GM19467 (cell line): Measurements from ENCODE around the gene PTPRD.

Experiments
- ATAC-seq: cut with Tn5 transposase; IDR thresholded peaks from one replicate; pipeline ENCODE4 v1.9.1; 2021; ENCODE audit warnings: mild to moderate bottlenecking, moderate library complexity; ENCODE audit not compliant: unreplicated experiment

PTPRD gene

DNA sequence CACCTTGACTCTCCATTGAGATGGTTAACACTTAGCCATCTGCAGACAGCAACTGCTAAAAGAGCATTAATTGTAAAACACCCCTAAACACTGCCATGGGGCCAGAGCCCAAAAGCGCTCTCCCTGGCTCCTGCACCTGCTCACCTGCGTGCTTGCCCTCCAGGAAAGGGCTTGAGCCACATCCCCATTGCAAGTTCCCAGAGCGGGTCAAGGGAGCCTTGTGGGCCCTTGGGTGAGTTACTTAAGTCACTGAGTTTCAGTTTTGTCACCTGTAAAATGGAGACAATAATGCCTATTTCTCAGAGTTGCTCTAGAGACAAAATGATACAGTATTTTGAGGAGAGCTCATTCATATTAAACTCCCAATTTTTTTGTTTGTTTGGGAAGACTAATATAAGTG is 967.8 kb downstream of the PTPRD start:
- no peak for ATAC-seq

DNA sequence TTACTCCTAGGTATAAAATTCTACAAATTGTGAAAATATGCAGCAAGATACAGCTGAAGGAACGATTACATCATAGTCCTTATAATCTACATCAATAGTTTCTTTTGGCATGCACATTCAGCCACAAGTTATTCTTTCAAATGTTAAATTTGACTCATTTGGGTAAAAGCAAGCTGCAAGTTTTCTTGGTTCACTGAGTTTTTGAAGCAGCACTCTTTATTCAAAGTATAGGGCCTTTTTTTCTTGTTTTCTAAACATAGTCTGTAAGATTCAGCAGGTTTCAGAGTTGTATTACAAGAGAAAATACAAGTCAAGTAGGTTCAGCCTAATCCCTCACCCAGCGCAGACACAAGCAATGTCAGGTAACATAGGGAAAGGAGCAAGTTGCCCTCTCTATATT is 981.5 kb downstream of the PTPRD start:
- ATAC-seq, result peak; percentile 69

DNA sequence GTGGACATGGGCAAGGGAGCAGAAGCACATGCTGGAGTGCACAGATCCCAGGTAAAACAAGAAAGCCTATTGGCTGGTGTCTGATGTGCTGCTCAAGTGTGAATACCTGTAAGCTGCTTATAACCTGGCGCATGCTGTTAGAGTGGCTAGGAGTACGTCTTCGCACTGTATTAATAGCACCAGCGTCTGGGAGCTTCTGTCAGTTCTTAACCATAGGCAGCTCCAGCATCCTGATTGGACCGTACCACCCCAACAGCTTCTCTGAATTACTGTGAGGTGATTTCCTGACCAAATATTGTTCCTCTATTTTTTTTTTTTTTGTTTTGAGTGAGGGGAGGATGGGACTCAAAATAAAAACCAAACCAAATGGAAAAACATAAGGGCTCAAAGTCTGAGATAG is 987.6 kb downstream of the PTPRD start:
- ATAC-seq, result no peak

DNA sequence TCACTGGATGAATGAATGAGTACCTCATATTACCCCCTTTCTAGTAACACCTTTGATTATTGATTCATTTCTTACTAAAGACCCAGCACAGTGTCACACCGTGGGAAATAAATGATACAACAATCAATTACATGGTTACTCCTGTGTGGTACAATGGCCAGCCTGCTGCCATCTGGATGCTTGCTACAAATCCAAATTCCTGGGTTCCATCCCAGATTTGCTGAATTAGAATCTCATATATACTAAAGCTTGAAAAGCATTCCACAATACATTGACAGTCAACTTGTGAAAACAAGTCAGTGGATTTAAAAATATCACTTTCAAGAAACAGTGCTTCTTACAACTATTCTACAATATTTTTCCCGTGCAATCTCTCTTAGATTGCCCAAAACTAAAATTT is 989.3 kb downstream of the PTPRD start:
- ATAC-seq, result no peak

DNA sequence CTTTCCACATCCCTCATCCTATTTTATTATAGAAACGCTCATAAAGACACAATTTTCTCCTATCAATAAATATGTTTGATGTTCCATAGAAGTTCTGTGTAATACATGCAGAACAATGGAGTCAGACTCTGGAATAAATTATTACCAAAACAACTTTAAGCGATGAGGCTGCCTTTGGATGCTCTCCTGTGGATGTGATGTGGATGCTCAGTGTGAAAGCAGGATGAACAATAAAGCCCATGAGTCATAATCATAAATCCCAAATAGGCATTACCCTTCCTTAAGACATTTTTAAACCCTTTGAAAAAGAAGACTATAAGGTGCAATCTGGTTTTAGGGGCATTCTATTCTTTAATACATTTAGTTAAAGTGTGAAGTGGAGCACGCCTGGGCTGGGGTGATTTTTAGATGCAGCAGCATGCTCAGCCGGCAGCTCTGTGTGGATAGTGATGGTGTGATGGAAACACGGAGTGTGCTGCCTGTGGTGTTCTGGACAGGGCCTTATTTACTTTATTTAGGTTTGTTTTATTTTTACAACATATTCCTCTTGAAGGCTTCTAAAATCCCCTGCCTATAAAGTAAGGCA is 991.4 kb downstream of the PTPRD start:
- no peak for ATAC-seq

DNA sequence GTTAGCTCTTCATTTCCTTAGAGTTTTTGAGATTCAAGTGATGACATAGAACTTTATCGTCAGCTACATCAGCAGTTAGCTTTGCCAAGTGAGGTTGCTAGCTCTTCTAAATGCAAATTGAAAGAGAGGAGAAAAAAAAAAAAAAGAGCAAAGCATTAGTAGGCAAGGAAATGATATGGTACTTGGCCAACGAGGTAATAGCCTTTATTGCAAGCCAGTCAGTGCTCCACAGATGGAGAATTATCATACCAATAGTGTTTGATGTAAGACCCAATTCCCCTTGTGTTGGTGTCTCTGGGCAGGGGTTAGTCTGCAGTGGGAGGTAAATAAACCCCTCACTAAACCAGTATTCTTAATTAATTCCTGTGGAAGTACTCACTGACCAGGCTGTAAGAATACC is 992.1 kb downstream of the PTPRD start:
- ATAC-seq, result no peak

DNA sequence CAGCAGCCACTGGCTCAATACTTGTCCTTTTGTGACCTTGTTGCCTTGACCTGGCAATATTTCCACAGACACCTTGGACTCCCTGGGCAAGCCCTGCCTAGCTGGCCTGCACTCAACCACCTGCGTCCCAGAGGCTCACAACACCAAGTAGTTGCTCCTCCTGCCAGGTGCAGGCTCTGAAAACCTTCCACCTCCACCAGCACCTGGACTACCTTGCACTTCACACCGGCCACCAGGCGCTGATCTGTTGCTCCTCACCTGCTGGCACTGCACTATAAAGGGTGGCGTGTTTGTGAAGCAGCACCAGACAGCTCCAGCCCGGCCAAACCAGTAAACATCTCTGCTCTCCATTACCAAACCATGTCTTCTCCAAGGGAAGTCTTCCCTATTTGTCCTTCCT is 997.7 kb downstream of the PTPRD start:
- ATAC-seq, result no peak

DNA sequence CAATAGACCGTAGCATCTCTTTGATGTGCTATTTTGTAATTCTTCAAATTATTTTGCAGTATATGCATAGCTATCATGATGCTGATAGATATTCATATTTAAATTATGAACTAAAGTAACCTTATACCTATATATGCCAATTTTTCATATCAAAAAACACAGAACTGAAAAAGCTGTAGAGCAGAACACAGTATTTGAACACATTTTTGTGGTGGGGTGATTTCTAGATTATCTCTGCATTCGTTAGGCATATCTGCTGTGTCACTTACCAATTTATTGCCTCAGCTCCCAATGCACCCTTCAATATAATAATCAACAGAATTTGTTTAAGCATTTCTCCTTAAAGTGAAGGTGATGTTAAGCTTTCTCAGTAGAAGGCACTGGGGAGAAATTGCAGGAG is 998.2 kb downstream of the PTPRD start:
- ATAC-seq, result no peak

DNA sequence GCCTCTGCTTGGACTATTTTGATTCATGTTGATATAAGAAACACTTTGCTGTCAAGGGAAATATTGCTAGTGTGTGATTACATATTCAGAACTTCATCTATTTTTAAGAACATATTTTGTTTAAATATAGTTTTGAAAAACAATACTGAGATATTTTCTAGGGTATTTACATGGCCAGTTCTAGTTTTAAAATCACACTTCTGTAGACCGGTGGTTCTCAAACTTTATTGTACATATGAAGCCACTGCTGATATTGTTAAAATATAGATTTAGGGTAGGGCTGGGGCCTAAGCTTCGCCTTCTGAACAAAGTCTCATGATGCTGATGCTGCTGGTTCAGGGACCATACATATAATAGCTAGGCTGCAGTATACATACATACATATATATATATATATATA is 1000.0 kb downstream of the PTPRD start:
- ATAC-seq, result peak; percentile 37

DNA sequence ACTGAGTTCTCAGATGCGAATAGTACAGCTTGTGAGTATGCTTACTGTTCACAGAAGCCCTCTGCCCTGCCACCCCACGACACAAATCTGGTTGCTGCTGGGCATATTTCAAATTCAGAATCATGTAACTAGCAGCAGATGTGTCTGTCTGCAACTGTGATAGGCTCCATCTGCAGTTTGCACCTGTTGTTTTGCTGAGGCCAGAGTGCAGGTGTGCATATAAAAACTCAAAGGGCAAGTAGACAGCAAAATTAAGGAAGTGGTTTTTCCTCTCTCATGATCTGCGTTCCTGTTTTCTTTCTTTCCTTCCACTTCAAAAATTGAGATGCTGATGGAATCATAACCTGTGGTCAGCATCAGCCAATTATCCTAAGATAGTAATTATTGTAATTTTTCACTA is 1000.5 kb downstream of the PTPRD start:
- ATAC-seq, result peak; percentile 70

DNA sequence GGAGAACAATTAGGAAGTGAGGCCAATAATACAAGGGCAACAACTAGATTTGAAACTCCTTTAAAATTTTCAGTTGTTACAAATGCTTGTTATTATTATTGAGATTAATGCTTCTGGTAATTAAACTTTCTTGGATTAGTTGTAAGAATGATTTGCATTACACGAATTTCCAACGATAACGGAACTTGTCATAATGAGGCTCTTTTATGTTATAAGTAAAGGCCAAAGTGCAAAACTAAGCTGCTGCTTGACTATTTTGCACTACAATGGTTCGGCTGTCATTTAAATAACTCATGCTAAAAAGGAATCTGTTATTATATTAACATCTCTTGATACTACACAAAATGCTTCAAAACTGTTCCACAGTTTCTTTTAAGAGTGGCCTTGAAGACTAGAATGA is 1007.1 kb downstream of the PTPRD start:
- no peak for ATAC-seq

DNA sequence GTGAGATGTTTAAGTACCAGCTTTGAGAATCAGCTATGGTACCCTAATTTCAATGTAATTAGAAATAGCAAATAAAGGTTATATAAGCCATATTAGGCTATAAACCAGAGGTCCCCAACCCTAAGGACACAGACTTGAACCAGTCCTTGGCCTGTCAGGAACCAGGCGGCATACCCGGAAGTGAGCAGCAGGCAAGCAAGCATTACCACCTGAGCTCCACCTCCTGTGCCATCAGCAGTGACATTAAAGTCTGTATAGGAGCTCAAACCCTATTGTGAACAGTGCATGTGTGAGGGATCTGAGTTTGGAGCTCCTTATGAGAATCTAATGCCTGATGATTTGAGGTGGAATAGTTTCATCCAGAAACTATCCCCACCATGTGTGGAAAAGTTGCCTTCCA is 1009.5 kb downstream of the PTPRD start:
- ATAC-seq, result no peak

DNA sequence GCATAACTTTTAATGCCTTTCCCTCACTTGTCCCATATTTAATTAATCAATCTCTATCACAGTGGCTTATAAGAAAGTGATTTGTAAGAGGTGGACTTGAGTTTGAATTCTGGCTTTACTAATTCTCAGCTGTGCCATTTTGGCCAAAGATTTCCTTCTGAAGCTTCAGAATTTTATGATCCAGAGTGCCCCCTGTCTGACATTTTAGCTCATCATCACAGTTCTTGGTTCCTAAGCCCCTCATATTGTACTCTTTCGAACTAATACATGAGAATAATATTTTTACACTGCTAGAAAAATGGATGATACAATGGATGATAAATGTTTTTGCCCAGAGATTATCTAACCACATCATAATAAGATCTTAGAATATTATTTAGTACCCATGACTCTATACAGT is 1014.1 kb downstream of the PTPRD start:
- no peak for ATAC-seq

DNA sequence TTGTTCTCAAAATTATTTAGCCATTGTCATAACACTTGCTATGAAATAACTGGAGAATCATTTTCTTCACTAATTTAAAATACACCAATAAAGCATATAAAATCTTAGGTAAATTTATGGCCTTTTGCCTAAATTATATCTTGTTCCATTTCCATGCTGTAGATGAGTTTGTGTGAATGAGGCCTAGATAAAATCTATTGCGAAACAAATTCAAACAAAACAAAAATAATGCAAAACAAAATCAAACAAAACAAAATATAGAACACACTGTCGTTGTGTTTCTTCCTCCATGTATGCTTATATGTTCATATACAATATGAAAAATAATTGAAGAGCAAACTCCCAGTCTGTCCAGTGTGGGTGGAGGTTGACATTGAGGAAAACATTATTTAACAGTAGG is 1020.7 kb downstream of the PTPRD start:
- ATAC-seq, result no peak

DNA sequence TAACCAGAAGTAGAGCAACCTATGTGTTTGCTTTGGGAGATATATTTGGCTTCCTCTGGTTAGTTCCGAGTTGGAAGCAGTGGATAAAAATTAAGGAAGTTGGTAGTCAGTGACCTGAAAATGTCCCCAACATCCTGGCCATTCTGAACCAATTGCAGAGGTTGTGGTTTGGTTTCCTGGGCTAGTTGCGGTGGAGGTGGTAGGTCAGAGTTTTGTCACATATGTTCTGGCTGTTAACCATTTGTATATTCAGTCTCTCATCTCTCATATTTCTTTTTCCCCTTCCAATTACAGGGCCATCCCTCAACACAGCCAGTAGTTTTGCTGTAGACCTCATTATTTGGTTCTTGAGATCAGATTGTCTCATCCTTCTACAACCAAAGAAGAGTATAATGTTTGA is 1026.9 kb downstream of the PTPRD start:
- peak; percentile 77 for ATAC-seq

DNA sequence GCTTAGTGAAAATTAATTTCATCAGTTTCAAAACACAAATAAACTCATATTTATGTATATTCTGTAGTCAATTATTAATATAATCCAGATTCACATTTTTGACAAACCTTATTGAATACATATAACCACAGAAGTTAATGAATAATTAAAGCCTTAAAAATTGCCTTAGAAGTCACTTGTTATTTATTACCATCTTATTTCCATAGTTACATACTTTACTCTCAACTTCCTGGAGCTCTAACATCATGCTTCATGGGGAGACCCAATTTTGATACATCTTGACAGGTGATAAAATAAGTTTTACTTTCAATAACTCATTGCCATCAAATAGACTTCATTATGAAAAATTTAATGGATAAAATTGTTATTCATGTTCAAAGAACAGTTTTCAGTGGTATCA is 1038.7 kb downstream of the PTPRD start:
- ATAC-seq, result no peak

DNA sequence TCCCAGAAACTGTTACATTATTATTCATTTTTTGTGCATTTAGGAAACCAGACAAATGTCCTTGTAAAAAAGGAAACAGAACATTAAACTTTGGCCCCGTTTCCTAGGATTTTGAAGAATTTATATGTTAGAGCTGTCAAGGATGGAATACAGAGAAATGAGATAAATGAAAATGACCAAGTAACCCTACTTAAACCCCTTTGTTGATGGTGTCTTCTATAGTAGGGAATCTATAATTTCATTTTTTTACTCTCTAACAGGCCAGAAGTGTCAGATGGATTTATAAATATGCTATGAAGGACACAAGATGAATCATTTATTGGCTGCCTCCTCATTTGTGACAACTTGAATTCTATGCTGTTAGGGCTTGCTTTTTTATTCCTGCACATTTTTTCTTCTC is 1047.1 kb downstream of the PTPRD start:
- no peak for ATAC-seq

DNA sequence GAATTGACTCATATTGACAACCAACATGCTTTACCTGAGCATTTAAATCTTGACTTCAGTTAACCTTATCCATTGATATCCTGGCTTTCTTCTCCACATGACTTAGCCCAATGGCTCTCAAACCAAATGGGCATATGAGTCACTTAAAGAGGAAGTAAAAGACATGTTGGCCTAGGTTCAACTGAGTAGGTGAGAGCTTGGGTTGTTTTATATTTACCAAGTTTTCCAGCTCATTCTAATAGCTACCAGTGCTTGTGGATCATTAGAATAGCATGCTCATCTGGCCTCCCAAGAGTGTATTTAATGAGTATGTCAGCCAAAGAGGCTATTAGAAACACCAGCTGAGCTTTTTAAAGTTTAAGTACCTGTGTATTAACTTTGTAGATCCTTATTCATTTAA is 1049.0 kb downstream of the PTPRD start:
- ATAC-seq, result no peak

DNA sequence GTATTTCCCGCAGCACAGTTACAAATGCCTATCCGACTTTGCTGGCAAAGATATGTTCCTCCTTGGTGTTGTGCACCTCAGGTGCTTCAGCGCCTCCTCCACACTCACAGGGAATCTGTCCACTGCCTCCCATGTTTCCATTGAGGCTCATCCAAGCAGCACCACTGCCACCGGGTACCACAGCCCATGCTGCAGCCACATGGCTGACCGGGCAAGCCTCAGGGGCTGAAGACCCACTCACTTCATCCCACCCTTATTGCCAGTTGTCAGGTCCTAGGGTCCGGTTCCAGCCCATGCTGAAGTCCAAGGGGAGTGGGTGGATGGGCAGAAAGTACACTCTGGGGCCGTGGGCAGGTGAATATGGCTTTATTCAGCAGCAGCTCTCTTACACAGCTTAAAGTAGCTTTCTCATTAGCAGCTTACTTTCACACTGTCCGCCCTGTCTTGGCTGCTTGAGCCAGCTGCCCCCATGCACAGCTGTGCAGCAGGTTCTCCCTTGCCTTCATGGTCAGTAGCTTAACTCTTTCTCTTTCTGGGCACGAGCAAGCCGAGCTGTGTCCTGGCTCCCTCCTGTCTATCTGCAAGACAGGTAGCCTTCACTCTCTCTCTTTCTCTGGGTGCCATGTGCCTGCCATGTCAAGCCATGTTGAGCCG is 1052.3 kb downstream of the PTPRD start:
- no peak for ATAC-seq

DNA sequence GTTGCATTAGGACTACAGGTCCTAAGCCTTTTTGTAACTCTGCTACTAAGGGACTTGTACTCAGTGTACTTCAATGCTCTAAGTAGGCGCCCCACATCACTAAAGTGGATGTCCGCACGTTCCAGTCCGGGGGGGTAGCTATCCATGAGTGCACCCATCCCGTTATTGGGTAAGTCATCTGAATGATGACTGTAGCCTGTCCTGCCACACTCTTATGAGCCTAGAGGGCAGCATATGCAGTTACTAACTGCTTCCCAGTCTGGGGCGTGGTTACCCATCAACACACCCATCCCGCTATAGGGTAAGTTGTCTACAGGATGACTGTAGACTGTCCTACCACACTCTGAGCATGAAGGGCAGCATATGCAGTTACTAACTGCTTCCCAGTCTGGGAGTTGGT is 1053.9 kb downstream of the PTPRD start:
- no peak for ATAC-seq

DNA sequence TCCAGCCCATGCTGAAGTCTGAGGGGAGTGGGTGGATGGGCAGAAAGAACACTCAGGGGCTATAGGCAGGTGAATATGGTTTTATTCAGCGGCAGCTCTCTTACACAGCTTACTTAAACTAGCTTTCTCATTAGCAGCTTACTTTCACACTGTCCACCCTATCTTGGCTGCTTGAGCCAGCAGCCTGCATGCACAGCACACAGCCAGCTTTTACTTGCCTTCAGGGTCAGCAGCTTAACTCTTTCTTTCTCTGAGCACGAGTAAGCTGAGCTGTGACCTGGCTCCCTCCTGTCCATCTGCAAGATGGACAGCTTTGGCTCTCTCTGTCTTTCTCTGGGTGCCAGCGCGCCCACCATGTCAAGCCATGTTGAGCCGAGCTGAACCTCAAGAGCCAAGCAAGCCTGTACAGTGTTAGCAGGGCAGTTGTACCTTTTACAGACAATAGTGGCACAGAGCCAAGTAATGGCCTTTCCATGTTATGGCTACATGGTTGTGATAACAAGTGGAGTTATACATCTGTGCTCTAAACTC is 1054.9 kb downstream of the PTPRD start:
- ATAC-seq, result no peak

DNA sequence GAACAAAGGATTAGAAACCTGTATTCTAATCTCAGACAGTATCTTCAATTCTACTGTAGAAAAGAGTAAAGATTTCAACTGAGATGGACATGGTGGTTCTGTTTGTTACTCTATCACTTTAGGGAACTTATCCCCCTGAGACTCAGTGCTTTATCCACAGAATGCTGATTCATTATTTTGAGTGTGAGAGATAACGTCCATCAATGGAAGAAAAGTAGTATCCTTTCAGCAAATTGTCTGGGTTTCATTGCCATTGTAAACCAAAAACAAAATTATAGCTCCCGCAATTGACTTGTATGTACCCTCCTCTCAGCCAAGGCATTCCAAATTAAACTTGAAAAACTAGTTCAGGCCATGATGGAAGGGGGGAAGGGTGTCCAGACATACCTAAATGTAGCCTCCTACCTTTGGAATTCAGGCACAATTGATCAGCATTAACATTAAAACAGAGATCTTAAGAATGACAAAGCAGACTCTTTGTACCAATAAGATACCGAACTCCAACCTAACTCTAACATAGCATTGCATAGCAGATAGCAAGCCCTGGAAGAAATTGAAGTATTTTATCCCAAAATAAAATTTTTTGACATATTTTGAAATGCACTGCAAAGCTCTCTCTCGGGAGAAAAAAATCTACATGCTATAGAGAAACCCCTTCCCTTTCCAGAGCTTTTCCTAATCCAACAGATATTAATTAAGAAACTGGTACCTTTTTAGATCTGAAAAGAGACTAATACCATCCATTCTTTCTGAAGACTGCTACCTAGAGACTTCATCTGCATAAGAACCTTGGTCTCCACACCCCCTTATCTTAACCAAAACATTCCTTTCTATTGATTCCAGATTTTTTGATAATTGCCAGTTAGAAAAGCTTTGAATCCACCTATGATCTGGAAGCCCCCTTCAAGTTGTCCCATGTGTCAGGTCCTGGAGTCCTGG is 1055.7 kb downstream of the PTPRD start:
- ATAC-seq, result no peak
